GM10266 (cell line): ENCODE data around the gene PAQR9.
"Not testable (repeated sequence)": the region's sequence is repeated elsewhere in the genome, so short reads cannot be mapped to it uniquely, and the experiment has no call there.

Source experiments
- DNase-seq: peaks from one replicate; pipeline ENCODE4 v3.0.0; 2012; ENCODE audit errors: extremely low spot score
- CTCF ChIP-seq: IDR thresholded peaks from 2 replicates; pipeline ENCODE4 v1.5.1; 2012; ENCODE audit warnings: mild to moderate bottlenecking, low read depth; ENCODE audit not compliant: control insufficient read depth, insufficient read depth; ENCODE audit errors: missing control alignments

PAQR9 gene

GRCh38 chr3:142992323-142992722, 28.8 kb upstream of the PAQR9 start:
- TF ChIP-seq CTCF, result no peak

GRCh38 chr3:142990721-142991120, 27.2 kb upstream of the PAQR9 start:
- no peak for TF ChIP-seq CTCF
- DNase-seq, result no peak

More at GRCh38 chr3:142992323-142992722, 28.8 kb upstream of the PAQR9 start:
- DNase-seq, result no peak

GRCh38 chr3:142988826-142989225, 25.4 kb upstream of the PAQR9 start:
- not testable (repeated sequence) for DNase-seq

- not testable (repeated sequence) for DNase-seq
These were observed 24.7 kb upstream of the PAQR9 start for GRCh38 chr3:142988221-142988620.

- DNase-seq, result peak; percentile 60
- TF ChIP-seq CTCF, result no peak
These were observed 24.2 kb upstream of the PAQR9 start for GRCh38 chr3:142987707-142988106.

GRCh38 chr3:142987080-142987700, 23.7 kb upstream of the PAQR9 start:
- TF ChIP-seq CTCF, result peak; percentile 53
- peak; percentile 51 for DNase-seq

- no peak for DNase-seq
- no peak for TF ChIP-seq CTCF
These were observed 20.8 kb upstream of the PAQR9 start for GRCh38 chr3:142984255-142984654.

- TF ChIP-seq CTCF, result no peak
These were observed 19.8 kb upstream of the PAQR9 start for GRCh38 chr3:142983318-142983717.

More at GRCh38 chr3:142983318-142983717, 19.8 kb upstream of the PAQR9 start:
- DNase-seq, result no peak
